ENCODE results near the gene GP1BB. TPM values are rescaled to one million over a fixed set of nuclear protein-coding genes. Genes with fewer than 3 reads are reported as not detected.

The GP1BB gene
- total and polyA plus RNA-seq, 2 of the 13 experiments (the other 11 are each of a cell fraction or from before 2014, with no cell fraction given), result not detected

GRCh38 chr22:19763458-19764298 is 40.3 kb downstream of the GP1BB start:
- ChIA-PET CTCF (ENCODE audit: low intra/inter-chr PET ratio, low total read pairs) (no interaction called here), POLR2A (no interaction called here)
- Histone ChIP-seq H3K27ac (ENCODE audit: extremely low read length, insufficient read depth, low read length) (no peak overlapping the region), H3K27me3 (ENCODE audit: control insufficient read depth in 1 of 2, insufficient read depth in 2 of 2, low read length in 2 of 2) (peaks cover 25 to 86% of the 10 kb centered on the region in 2 experiments), H3K4me1 (ENCODE audit: insufficient read depth, low read length) (peaks cover 34% of the 10 kb centered on the region), H3K9ac (ENCODE audit: insufficient read depth, low read depth, low read length) (no peak overlapping the region), H3K4me3 (replicated peaks in 1 of 3; ENCODE audit: insufficient read depth in 1 of 3, low read depth in 2 of 3, low read length in 3 of 3) (no peak overlapping the region), H3K36me3 (replicated peaks in 1 of 2; ENCODE audit: control insufficient read depth in 1 of 2, insufficient read depth in 2 of 2, low read length in 2 of 2) (no peaks in the 10 kb centered on the region), H3K9me3 (ENCODE audit: low read length) (no peaks in the 10 kb centered on the region), H3K4me2 (ENCODE audit: low read depth, low read length) (no peak overlapping the region), H3K79me2 (ENCODE audit: insufficient read depth, low read length) (no peaks in the 10 kb centered on the region), H2AFZ (ENCODE audit: low read length) (no peak overlapping the region), H4K20me1 (ENCODE audit: insufficient read depth, low read length) (no peaks in the 10 kb centered on the region)
- in situ Hi-C loops (cut with HindIII; ENCODE audit: extremely low pct_ligation_motif_present, low pct_unique_long_range_greater_than_20kb) (no loop called here), intact Hi-C loops (cut with micrococcal nuclease; ENCODE audit: unreplicated experiment) (no loop called here)
- DNase-seq (ENCODE audit: low spot score) (no peak), FAIRE-seq (no peak), ATAC-seq (no peak)
- 76% methylated on average over 20 of the region's 39 CpGs for WGBS (ENCODE audit: low lambda C conversion rate)
- BruUV-seq (replicated peaks), result no TSS peak
- TF ChIP-seq ATF4 (CRISPR knock-in tag; IDR thresholded peaks at IDR 0.05) (no peak), KAT7 (CRISPR knock-in tag; IDR thresholded peaks at IDR 0.05; ENCODE audit: borderline replicate concordance) (no peak), ZNF629 (CRISPR knock-in tag; conservative IDR thresholded peaks at IDR 0.05) (no peak), RFXANK (CRISPR knock-in tag; IDR thresholded peaks at IDR 0.05) (no peak), ZNF460 (CRISPR knock-in tag; IDR thresholded peaks at IDR 0.05; ENCODE audit: borderline replicate concordance) (no peak), ZNF546 (CRISPR knock-in tag; conservative IDR thresholded peaks at IDR 0.05) (no peak), PRDM4 (CRISPR knock-in tag; IDR thresholded peaks at IDR 0.05; ENCODE audit: borderline replicate concordance) (no peak), ETS1 (CRISPR knock-in tag; IDR thresholded peaks at IDR 0.05) (no peak), ZNF318 (CRISPR knock-in tag; IDR thresholded peaks at IDR 0.05) (no peak), GTF2F1 (IDR thresholded peaks at IDR 0.05; ENCODE audit: low read length) (no peak), ZNF577 (CRISPR knock-in tag; IDR thresholded peaks at IDR 0.05; ENCODE audit: borderline replicate concordance, low read depth) (no peak)

Data from HepG2 (cell line).